DND-41 (cell line): ENCODE measurements around the gene GPR42.

Source experiments
- CTCF ChIP-seq: IDR thresholded peaks from 2 replicates; pipeline ENCODE4 v1.5.1; 2012; ENCODE audit warnings: borderline replicate concordance, low read length, moderate library complexity, mild to moderate bottlenecking; ENCODE audit not compliant: poor library complexity, severe bottlenecking; ENCODE audit errors: extremely low read depth
- EZH2 ChIP-seq: IDR thresholded peaks from 3 replicates; pipeline ENCODE4 v1.6.1; 2012; ENCODE audit warnings: borderline replicate concordance, low read depth, mild to moderate bottlenecking, moderate library complexity, low read length, inconsistent platforms; ENCODE audit not compliant: severe bottlenecking

GRCh38 chr19:35342430-35342829 is 28.4 kb upstream of the GPR42 start:
- TF ChIP-seq EZH2 (no peak), CTCF (no peak)
